Neural progenitor cell (in vitro differentiated cells): ENCODE results near the gene ATP1A4.

ENCODE experiments used
- EZH2 ChIP-seq: fragments of 200-600 bp; sonication (generic); IDR thresholded peaks from 2 replicates; pipeline ENCODE4 v1.6.1; 2017; ENCODE audit warnings: antibody characterized with exemption, mild to moderate bottlenecking, moderate library complexity
- EZH2phosphoT487 ChIP-seq: fragments of 200-600 bp; sonication (generic); IDR thresholded peaks from 2 replicates; pipeline ENCODE4 v1.6.1; 2017; ENCODE audit warnings: antibody characterized with exemption
- TF ChIP-seq, protein P1 (sequence below): fragments of 200-600 bp; sonication (generic); IDR thresholded peaks from 2 replicates; pipeline ENCODE4 v1.5.1; 2017; ENCODE audit warnings: antibody characterized with exemption, mild to moderate bottlenecking

DNA sequence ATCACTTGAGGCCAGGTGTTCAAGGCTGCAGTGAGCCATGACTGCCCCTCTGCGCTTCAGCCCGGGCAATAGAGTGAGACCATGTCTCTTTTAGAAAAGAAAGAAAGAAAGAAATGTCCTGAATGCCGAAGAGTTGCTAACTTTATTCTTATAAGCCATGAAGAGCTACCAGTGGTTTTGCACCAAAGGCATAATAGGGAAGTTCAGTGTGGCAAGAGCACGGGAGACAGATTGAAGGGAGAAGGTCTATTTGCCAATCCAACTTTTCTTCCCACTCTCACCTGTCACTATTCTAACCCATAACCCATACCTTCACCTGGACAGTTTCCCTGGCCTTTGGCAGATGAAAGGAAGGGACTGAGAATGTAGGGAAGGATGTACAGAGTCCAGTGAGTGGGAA lies 49.4 kb downstream of the ATP1A4 start:
- TF ChIP-seq, protein P1, sequence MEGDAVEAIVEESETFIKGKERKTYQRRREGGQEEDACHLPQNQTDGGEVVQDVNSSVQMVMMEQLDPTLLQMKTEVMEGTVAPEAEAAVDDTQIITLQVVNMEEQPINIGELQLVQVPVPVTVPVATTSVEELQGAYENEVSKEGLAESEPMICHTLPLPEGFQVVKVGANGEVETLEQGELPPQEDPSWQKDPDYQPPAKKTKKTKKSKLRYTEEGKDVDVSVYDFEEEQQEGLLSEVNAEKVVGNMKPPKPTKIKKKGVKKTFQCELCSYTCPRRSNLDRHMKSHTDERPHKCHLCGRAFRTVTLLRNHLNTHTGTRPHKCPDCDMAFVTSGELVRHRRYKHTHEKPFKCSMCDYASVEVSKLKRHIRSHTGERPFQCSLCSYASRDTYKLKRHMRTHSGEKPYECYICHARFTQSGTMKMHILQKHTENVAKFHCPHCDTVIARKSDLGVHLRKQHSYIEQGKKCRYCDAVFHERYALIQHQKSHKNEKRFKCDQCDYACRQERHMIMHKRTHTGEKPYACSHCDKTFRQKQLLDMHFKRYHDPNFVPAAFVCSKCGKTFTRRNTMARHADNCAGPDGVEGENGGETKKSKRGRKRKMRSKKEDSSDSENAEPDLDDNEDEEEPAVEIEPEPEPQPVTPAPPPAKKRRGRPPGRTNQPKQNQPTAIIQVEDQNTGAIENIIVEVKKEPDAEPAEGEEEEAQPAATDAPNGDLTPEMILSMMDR: no peak
- TF ChIP-seq EZH2phosphoT487 (no peak), EZH2 (no peak)
